ENCODE results near the gene DAB2IP. TPM values are rescaled to one million over a fixed set of nuclear protein-coding genes. Genes with fewer than 3 reads are reported as not detected.

DAB2IP gene
- total and polyA plus RNA-seq, 4 donors = 2.3 to 13.1 (median 5.4) TPM

GRCh38 chr9:121815084-121815483 lies 163.7 kb downstream of the DAB2IP start:
- Histone ChIP-seq H3K4me1 (ENCODE audit: control insufficient read depth in 4 of 4, insufficient read depth in 4 of 4, low read length in 3 of 4) (peaks cover 5 to 14% (median 7%) of the 10 kb centered on the region in 4 donors), H3K27ac (ENCODE audit: low read depth in 1 of 2, low read length in 2 of 2) (no peak overlapping the region), H3K27me3 (ENCODE audit: control insufficient read depth in 4 of 4, insufficient read depth in 4 of 4, low read length in 3 of 4) (no peaks in the 10 kb centered on the region), H3K9ac (ENCODE audit: low read depth in 1 of 2, low read length in 2 of 2) (no peak overlapping the region), H3K4me3 (ENCODE audit: low read depth in 1 of 3, low read length in 3 of 3) (no peak overlapping the region), H3K9me3 (ENCODE audit: control insufficient read depth in 4 of 4, low read length in 3 of 4) (no peaks in the 10 kb centered on the region), H3K36me3 (ENCODE audit: control insufficient read depth in 4 of 4, insufficient read depth in 3 of 4, low read depth in 1 of 4, low read length in 3 of 4) (no peaks in the 10 kb centered on the region)
- TF ChIP-seq, protein P1, sequence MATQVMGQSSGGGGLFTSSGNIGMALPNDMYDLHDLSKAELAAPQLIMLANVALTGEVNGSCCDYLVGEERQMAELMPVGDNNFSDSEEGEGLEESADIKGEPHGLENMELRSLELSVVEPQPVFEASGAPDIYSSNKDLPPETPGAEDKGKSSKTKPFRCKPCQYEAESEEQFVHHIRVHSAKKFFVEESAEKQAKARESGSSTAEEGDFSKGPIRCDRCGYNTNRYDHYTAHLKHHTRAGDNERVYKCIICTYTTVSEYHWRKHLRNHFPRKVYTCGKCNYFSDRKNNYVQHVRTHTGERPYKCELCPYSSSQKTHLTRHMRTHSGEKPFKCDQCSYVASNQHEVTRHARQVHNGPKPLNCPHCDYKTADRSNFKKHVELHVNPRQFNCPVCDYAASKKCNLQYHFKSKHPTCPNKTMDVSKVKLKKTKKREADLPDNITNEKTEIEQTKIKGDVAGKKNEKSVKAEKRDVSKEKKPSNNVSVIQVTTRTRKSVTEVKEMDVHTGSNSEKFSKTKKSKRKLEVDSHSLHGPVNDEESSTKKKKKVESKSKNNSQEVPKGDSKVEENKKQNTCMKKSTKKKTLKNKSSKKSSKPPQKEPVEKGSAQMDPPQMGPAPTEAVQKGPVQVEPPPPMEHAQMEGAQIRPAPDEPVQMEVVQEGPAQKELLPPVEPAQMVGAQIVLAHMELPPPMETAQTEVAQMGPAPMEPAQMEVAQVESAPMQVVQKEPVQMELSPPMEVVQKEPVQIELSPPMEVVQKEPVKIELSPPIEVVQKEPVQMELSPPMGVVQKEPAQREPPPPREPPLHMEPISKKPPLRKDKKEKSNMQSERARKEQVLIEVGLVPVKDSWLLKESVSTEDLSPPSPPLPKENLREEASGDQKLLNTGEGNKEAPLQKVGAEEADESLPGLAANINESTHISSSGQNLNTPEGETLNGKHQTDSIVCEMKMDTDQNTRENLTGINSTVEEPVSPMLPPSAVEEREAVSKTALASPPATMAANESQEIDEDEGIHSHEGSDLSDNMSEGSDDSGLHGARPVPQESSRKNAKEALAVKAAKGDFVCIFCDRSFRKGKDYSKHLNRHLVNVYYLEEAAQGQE (IDR thresholded peaks at IDR 0.05) = no peak
- TF ChIP-seq FOXA2 (IDR thresholded peaks at IDR 0.05) (no peak), SP1 (IDR thresholded peaks at IDR 0.05) (no peak), CTCF (IDR thresholded peaks at IDR 0.05; ENCODE audit: low read depth, low read length, missing input control) (no peak), HNF4A (conservative IDR thresholded peaks at IDR 0.05) (no peak), YY1 (IDR thresholded peaks at IDR 0.05) (no peak), NR2F2 (IDR thresholded peaks at IDR 0.05) (no peak), RAD21 (IDR thresholded peaks at IDR 0.05) (no peak), FOXA1 (IDR thresholded peaks at IDR 0.05) (no peak), GABPA (IDR thresholded peaks at IDR 0.05 in 1 of 2, conservative IDR thresholded peaks at IDR 0.05 in 1 of 2) (no peak), HNF4G (IDR thresholded peaks at IDR 0.05) (no peak), RXRA (IDR thresholded peaks at IDR 0.05) (no peak), TAF1 (conservative IDR thresholded peaks at IDR 0.05) (no peak), JUND (IDR thresholded peaks at IDR 0.05) (no peak), ATF3 (IDR thresholded peaks at IDR 0.05) (no peak), EGR1 (IDR thresholded peaks at IDR 0.05; ENCODE audit: low read depth in 2 of 2) (no peak)
- TF ChIP-seq, protein P2, sequence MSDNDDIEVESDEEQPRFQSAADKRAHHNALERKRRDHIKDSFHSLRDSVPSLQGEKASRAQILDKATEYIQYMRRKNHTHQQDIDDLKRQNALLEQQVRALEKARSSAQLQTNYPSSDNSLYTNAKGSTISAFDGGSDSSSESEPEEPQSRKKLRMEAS (IDR thresholded peaks at IDR 0.05) = no peak
- TF ChIP-seq, protein P3, sequence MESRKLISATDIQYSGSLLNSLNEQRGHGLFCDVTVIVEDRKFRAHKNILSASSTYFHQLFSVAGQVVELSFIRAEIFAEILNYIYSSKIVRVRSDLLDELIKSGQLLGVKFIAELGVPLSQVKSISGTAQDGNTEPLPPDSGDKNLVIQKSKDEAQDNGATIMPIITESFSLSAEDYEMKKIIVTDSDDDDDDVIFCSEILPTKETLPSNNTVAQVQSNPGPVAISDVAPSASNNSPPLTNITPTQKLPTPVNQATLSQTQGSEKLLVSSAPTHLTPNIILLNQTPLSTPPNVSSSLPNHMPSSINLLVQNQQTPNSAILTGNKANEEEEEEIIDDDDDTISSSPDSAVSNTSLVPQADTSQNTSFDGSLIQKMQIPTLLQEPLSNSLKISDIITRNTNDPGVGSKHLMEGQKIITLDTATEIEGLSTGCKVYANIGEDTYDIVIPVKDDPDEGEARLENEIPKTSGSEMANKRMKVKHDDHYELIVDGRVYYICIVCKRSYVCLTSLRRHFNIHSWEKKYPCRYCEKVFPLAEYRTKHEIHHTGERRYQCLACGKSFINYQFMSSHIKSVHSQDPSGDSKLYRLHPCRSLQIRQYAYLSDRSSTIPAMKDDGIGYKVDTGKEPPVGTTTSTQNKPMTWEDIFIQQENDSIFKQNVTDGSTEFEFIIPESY (IDR thresholded peaks at IDR 0.05) = no peak
- 90% methylated on average over 6 of the region's 6 CpGs for WGBS
- DNase-seq (ENCODE audit: low spot score) = peak; percentile 24

Data from liver (tissue), 9 donors.